SH-SY5Y (cell line): ENCODE data around the gene FYB1.

Experiments used
- GATA2 ChIP-seq: IDR thresholded peaks from 2 replicates; pipeline ENCODE4 v1.6.1; 2011; ENCODE audit warnings: mild to moderate bottlenecking, low read depth, low read length
- GATA3 ChIP-seq: IDR thresholded peaks from 2 replicates; pipeline ENCODE4 v1.6.1; 2011; ENCODE audit warnings: low read depth, mild to moderate bottlenecking, low read length, moderate library complexity

FYB1 gene

GRCh38 chr5:39143151-39143860, 76.1 kb downstream of the FYB1 start:
- TF ChIP-seq GATA2 (no peak), GATA3 (no peak)

DNA sequence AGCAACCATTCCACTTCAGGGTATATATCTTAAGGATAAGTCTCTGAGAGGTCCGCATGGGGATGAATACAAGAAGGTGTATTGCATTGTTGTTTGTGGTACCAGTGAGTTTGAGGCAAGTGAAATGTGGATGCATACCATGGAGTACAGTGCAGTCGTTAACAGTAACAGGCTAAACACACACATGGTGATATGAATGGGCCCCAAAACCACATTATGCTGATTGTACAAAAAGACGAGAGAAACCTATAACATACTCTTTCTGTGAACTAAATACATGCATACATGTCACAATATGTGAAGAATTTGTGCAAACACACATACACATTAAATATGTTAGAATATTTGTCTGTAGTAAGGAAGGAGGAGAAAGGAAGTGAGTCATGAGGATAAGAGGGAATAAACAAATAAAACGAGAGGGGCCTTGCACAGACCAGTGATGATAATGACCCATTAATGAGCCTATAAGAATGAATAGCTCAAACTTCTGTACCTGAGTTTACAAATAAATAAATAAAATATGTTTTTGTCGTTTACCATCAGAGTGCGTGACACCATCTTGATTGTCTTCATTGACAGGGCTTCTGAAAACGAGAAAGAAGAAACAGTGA, 78.7 kb downstream of the FYB1 start:
- no peak for TF ChIP-seq GATA2
- no peak for TF ChIP-seq GATA3

DNA sequence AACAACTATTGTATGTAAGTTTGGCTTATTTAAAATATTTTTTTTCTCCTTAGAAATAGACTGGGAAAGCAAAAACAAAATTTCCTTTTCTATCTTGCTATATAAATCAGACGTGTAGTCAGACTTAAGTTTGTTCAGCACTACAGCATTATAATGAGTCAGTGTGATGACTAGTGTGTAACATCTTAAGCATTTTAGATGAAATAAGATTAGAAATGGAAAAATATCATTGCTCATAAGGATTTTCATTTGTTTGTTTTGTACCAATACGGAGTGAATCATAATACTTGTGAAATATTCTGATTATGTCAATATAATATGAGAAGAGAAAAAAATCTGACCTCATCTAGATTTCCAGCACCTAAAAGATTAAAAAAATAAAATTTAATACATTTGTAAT, 80.5 kb downstream of the FYB1 start:
- TF ChIP-seq GATA3 (no peak), GATA2 (no peak)

DNA sequence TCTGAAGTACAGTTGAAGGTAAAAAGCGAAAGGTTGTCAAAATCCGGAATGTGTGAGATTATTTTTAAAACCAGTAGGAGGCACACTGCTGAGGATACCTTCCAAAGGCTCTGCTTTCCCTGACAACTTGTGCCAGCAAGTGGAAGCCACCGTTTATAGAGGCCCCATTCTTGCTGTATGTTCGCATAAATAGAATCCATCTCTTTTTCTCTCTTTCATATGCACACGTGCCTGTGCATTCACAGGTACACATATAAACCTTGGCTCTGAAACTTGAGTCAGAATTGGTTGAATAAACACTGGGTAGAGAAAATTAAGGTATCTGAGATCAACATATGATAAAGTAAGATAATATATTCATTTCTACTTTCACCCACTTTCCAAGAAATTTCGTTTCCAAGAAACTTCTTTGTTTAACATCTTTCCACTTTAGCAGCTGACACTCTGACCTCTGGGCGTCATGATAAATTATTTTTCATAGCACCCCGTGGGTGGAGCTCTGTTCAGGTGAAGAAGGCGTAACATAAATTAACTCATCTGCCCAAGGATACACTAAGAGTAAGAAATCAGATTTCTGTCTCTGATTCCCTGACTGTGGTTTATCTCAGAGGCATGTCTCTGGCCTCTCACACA, 81.4 kb downstream of the FYB1 start:
- no peak for TF ChIP-seq GATA3
- TF ChIP-seq GATA2: no peak

DNA sequence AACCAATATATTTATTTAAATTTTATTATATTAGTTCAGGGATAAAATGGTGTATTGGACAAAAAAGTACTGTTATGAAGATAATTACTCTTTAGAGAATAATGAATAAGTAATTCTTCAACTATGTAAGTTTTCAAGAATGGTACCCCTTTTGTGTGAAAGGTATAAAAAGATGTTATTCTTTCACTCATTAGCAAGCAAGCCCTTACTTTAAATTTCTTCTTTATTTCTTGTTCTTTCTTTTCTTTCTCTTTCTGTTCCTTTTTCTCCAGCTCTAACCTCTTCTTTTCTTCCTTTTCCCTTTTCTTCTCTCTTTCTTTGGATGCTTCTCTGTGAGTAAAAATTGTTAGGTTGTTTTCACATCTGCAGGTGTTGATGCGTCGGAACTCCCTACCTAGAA, 82.0 kb downstream of the FYB1 start:
- TF ChIP-seq GATA3 (no peak), GATA2 (no peak)

- TF ChIP-seq GATA2: no peak
Measured at GRCh38 chr5:39132792-39133191, 86.6 kb downstream of the FYB1 start.

GRCh38 chr5:39132128-39132447, 87.3 kb downstream of the FYB1 start:
- no peak for TF ChIP-seq GATA3

DNA sequence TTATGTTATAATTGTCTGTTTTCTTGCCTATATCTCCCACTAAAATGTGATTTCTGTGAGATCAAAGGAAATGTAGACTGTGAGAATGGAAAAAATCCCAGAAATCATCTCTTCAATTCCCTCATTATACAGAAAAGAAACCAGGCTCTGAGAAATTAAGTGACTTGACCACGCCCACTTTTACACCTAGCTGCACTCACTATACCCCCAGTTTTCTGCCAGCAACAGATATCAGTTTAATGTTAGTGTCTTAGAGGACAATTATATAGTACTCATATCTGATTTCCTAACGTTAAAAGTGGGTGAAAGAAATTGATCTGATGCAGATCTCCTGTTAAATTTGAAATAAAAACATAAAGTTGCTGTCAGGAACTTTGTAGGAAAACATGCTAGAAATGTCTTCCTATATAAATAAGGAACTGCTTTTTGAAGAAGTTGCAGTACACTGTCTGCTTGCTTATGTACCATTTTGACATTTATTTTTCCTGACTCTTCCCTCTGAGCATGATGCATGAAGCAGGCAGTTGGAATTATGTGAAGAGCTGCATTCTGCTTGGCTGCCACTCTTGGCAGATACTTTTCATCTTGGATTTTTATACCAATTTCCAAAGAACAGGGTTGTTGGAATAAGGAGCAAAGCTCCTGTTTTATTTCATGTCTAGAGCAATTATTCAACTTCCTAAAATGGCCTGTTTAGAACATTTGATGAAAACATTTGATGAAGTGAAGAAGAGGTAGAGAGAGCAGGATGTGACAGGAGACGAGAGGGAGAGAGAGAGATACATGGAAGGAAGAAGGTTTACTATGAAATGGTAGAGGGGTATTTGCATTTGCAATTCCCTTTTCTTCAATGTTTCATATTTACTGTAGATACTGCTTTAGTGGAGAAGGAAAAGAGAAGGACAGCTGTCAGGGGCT, 87.9 kb downstream of the FYB1 start:
- TF ChIP-seq GATA3 (no peak), GATA2 (no peak)

DNA sequence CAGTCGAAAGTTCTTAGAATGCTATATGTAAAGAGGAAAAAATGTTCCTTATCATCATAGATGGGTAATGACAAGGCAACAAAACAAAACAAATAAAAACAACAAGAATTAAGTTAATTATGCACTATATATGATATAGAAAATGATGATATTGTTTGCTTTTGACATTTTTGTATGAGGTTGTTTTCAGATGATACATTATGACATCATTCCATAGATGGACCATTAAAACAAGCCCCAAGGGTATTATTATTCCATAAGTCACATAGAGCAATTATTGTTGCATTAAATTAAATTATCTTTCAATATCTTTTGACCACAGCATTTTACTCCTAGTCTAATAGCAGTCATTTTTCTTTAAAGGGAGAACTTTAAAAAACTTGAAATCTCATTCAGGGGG, 88.6 kb downstream of the FYB1 start:
- no peak for TF ChIP-seq GATA3
- TF ChIP-seq GATA2: no peak

DNA sequence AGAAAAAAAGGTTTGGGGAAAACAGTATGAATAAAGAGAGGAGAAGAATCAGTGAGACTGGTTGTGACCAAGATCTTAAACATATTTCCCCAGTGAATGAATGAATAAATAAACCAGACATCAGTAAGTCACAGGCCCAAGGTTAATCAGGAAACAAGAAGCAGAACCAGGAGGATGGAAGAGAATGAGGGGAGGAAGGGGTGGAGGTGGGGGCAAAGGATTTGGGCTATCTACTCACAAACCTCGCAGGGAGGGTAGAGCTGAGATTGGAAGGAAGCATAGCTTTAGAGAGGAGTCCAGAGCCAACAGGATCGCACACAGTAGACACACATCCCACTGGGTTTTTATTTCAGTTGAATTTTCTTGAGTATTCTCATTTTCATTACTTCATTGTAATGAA, 97.4 kb downstream of the FYB1 start:
- no peak for TF ChIP-seq GATA2
- TF ChIP-seq GATA3: no peak

DNA sequence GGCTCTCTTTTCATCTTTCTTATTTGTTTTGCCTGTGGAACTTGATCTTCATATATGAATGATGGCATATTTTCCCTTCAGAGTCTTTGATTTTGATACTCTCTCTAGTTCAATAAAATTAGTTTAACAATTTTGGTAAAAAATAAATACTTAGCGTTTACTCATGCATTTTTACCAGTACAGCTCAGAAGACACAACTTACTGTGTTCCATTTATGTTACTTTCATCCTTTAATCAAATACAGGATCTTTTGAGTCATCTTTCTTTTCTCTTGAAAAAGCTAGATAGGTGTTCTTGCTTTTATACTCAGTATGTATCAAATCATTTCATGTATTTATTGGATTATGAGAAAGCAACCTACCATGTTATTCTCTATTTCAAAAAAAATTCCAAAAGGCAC, 98.0 kb downstream of the FYB1 start:
- no peak for TF ChIP-seq GATA3
- TF ChIP-seq GATA2: no peak

DNA sequence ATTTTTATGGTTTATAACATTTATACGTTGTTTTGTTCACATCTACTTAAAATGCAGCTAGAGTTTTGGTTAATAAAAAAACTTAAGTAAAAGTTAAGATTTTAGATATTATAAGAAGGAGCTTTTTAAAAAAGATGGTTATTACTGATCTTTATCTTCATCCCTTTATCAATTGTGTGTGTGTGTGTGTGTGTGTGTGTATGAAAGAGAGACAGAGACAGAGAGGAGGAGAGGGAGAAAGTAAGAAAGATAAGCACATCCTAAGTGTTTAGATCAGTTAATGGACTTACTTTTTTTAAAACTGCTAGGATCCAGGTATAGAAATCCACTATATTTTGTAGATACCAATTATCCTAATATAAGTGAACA, 99.3 kb downstream of the FYB1 start:
- TF ChIP-seq GATA2: no peak
- TF ChIP-seq GATA3: no peak

GRCh38 chr5:39119404-39120051, 99.8 kb downstream of the FYB1 start:
- TF ChIP-seq GATA3: no peak
- TF ChIP-seq GATA2: no peak

DNA sequence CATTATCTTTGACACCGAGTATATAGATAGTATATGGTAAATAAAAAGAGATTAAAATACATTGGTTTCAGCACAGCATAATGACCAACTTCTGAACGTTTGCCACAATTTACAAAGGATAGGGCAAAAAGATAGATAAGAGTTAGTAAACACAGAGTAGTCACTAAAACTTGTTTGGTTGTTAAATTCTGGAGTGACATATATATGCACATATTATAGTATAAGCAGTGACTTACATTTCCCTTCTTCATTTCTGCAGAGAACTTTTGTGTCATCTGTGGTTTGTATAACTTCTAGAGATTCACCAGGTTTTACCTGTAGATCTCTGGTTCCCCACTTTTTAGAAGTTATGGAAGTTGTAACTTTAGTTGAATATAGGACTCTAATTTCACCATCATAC, 100.7 kb downstream of the FYB1 start:
- TF ChIP-seq GATA2 (no peak), GATA3 (no peak)

- no peak for TF ChIP-seq GATA3
- TF ChIP-seq GATA2: no peak
Measured at GRCh38 chr5:39117401-39117800, 102.0 kb downstream of the FYB1 start.
